Calu3 (cell line): ENCODE measurements around the gene TRAF3. TPM values are rescaled to one million over a fixed set of nuclear protein-coding genes. Genes with fewer than 3 reads are reported as not detected.

Experiments used
- BruUV-seq: library from RNA; stranded (reverse); fragments of 400-500 nt; replicated peaks from 2 replicates; lab custom pipeline; 2021; lab: Mats Ljungman, UMichigan
- CTCF ChIA-PET: fragments of 300-600 bp; sonication (Branson Sonifier 250); formaldehyde crosslinking; loops from one replicate; lab custom pipeline; 2022; ENCODE audit warnings: antibody characterized with exemption; lab: Charles Lee
- DNase-seq: peaks from one replicate; pipeline ENCODE4 v3.0.0; 2022
- H3K27ac Mint-ChIP-seq: one replicate; pipeline ENCODE4 v1.8.0; 2022; ENCODE audit warnings: mixed read lengths; ENCODE audit not compliant: unreplicated experiment
- H3K27me3 Mint-ChIP-seq: one replicate; pipeline ENCODE4 v1.8.0; 2022; ENCODE audit warnings: mixed read lengths; ENCODE audit not compliant: unreplicated experiment
- H3K36me3 Mint-ChIP-seq: one replicate; pipeline ENCODE4 v1.8.0; 2022; ENCODE audit warnings: mild to moderate bottlenecking, moderate library complexity, mixed read lengths; ENCODE audit not compliant: insufficient read depth, unreplicated experiment
- H3K4me1 Mint-ChIP-seq: one replicate; pipeline ENCODE4 v1.8.0; 2022; ENCODE audit warnings: mild to moderate bottlenecking, low read depth, mixed read lengths; ENCODE audit not compliant: unreplicated experiment
- H3K4me3 Mint-ChIP-seq: one replicate; pipeline ENCODE4 v1.8.0; 2022; ENCODE audit warnings: mild to moderate bottlenecking, low read depth, moderate library complexity, mixed read lengths; ENCODE audit not compliant: unreplicated experiment
- H3K9me3 Mint-ChIP-seq: one replicate; pipeline ENCODE4 v1.8.0; 2022; ENCODE audit warnings: low read depth, mixed read lengths; ENCODE audit not compliant: unreplicated experiment
- intact Hi-C: fragments of 100-400 bp; cut with micrococcal nuclease; formaldehyde crosslinking; loops from one replicate; pipeline ENCODE4 v1.10.0; 2022; ENCODE audit not compliant: unreplicated experiment
- total RNA-seq: library from RNA; stranded (reverse); gene quantifications from 2 replicates; pipeline ENCODE4 v1.2.3, GENCODE V29; 2022
- TF ChIP-seq, protein P1 (sequence below): fragments of 200-600 bp; IDR thresholded peaks from one replicate; pipeline ENCODE4 v1.8.0; 2022; ENCODE audit warnings: antibody characterized with exemption; ENCODE audit not compliant: unreplicated experiment

TRAF3 gene
- total RNA-seq, 1 experiment from 2014 or later = 24.2 TPM

DNA sequence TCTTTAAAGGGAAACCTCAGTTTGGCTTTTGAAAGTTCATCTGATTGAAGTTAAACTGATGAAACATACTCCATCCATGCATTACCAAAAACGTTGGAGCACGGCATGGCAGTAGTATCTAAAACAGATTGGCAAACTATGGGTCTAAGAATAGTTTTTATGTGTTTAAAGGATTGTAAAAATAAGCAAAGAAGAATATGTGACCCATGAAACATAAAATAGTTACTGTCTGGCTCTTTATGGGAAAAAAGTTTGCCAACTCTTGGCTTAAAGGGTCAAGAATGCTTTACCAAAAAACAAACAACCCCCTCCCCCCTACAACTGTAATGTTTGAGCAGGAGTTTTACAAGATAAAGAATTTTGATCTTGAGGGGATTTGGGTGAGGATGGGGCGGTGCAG is 32.6 kb downstream of the TRAF3 start:
- DNase-seq = no peak
- Mint-ChIP-seq H3K36me3 (no peaks in the 10 kb centered on the region), H3K4me1 (peaks cover 13% of the 10 kb centered on the region), H3K27ac (no peak overlapping the region), H3K9me3 (no peaks in the 10 kb centered on the region), H3K4me3 (no peak overlapping the region), H3K27me3 (no peaks in the 10 kb centered on the region)
- CTCF ChIA-PET = no interaction called here
- TF ChIP-seq, protein P1, sequence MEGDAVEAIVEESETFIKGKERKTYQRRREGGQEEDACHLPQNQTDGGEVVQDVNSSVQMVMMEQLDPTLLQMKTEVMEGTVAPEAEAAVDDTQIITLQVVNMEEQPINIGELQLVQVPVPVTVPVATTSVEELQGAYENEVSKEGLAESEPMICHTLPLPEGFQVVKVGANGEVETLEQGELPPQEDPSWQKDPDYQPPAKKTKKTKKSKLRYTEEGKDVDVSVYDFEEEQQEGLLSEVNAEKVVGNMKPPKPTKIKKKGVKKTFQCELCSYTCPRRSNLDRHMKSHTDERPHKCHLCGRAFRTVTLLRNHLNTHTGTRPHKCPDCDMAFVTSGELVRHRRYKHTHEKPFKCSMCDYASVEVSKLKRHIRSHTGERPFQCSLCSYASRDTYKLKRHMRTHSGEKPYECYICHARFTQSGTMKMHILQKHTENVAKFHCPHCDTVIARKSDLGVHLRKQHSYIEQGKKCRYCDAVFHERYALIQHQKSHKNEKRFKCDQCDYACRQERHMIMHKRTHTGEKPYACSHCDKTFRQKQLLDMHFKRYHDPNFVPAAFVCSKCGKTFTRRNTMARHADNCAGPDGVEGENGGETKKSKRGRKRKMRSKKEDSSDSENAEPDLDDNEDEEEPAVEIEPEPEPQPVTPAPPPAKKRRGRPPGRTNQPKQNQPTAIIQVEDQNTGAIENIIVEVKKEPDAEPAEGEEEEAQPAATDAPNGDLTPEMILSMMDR = no peak
- no TSS peak for BruUV-seq
- intact Hi-C loops = no loop called here

DNA sequence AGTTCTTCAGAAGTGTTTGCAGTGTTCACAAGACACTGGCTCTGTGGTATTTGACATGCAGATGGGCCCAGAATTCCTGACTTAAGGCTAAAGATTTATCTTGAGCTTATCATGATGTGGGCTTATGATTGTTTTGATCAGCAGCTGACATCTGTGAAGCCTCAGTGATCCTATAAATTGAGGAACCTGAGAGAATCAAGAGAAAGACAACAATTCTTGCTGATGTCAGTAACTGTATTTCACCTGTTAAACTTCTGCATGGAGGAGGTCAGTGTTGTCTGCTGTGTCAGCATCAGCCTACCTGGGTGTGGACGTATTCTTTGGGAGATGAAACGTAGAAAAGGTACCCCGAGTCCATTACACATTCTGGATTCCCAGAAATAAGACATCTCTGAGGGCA is 33.3 kb downstream of the TRAF3 start:
- H3K4me3 Mint-ChIP-seq = no peak overlapping the region
- intact Hi-C loops = no loop called here
- H3K36me3 Mint-ChIP-seq = no peaks in the 10 kb centered on the region
- H3K4me1 Mint-ChIP-seq = peaks cover 13% of the 10 kb centered on the region
- CTCF ChIA-PET = no interaction called here
- no peak overlapping the region for H3K27ac Mint-ChIP-seq
- no TSS peak for BruUV-seq
- H3K9me3 Mint-ChIP-seq = no peaks in the 10 kb centered on the region
- TF ChIP-seq, protein P1 = no peak
- DNase-seq = no peak
- no peaks in the 10 kb centered on the region for H3K27me3 Mint-ChIP-seq

DNA sequence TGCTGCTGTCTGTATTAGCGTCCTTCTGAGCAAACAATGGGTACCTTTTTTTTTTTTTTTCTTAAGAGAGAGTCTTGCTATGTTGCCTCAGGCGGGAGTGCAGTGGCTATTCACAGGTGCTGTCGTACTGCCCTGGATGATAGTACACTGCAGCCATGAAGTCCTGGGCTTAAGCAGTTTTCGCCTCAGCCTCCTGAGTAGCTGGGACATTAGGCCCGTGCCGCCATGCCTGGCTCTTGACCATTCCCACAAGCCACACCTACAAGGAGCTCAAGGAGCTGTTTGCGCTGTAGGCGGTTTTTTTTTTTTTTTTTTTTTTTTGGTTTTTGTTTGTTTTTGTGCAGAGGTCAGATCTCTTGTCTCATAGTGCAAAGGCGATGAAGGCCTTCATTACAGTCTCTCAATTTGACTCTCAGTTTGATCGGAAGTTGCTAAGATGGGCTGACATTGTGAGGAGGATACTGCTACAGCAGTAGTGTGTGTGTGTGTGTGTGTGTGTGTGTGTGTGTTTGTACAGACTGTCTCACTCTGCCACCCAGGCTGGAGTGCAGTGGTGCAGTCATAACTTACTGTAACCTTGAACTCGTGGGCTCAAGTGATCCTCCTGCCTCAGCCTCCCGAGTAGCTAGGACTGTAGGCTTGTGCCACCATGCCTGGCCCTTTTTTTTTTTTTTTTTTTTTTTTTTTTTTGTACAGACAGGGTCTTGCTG is 34.2 kb downstream of the TRAF3 start:
- DNase-seq = no peak
- no TSS peak for BruUV-seq
- Mint-ChIP-seq H3K36me3 (no peaks in the 10 kb centered on the region), H3K9me3 (no peaks in the 10 kb centered on the region), H3K4me3 (no peak overlapping the region), H3K4me1 (peaks cover 13% of the 10 kb centered on the region), H3K27me3 (no peaks in the 10 kb centered on the region), H3K27ac (no peak overlapping the region)
- TF ChIP-seq, protein P1 = no peak
- intact Hi-C loops = no loop called here
- CTCF ChIA-PET = interaction anchor here (0.7 kb wide), 1 partner anchor 43 kb away, joined by 4 read pairs; no protein-coding TSS in a partner anchor

DNA sequence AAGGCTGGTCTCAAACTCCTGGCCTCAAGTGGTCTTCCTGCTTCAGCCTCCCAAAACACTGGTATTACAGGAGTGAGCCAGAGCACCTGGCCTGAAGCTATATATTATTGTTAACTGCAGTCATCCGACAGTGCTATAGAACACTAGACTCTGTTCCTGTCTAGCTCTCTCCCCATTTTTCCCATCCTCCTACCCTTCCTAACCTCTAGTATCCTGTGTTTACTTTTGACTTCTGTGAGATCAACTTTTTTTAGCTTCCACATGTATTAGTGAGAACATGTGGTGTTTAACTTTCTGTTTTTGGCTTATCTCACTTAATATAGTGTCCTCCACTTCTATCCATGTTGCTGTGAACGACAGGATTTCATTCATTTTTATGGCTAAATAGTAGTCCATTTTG is 34.7 kb downstream of the TRAF3 start:
- H3K27me3 Mint-ChIP-seq = no peaks in the 10 kb centered on the region
- no peak for DNase-seq
- CTCF ChIA-PET = no interaction called here
- peaks cover 9% of the 10 kb centered on the region for H3K4me1 Mint-ChIP-seq
- H3K9me3 Mint-ChIP-seq = no peaks in the 10 kb centered on the region
- H3K27ac Mint-ChIP-seq = no peak overlapping the region
- no peaks in the 10 kb centered on the region for H3K36me3 Mint-ChIP-seq
- no TSS peak for BruUV-seq
- TF ChIP-seq, protein P1 = no peak
- no peak overlapping the region for H3K4me3 Mint-ChIP-seq
- intact Hi-C loops = no loop called here
